ENCODE measurements around the gene ARHGAP27.

- TF ChIP-seq POLR2A (IDR thresholded peaks at IDR 0.05; ENCODE audit: low read length), result no peak
- TF ChIP-seq GATA1 (IDR thresholded peaks at IDR 0.05; ENCODE audit: low read depth, low read length), result no peak
These were observed 34.9 kb downstream of the ARHGAP27 start for GRCh38 chr17:45397796-45398195.
